ENCODE data around the gene SORCS1.
A peak's percentile ranks its signal among the peaks of the same experiment; 100 is the strongest.

SORCS1 gene

DNA sequence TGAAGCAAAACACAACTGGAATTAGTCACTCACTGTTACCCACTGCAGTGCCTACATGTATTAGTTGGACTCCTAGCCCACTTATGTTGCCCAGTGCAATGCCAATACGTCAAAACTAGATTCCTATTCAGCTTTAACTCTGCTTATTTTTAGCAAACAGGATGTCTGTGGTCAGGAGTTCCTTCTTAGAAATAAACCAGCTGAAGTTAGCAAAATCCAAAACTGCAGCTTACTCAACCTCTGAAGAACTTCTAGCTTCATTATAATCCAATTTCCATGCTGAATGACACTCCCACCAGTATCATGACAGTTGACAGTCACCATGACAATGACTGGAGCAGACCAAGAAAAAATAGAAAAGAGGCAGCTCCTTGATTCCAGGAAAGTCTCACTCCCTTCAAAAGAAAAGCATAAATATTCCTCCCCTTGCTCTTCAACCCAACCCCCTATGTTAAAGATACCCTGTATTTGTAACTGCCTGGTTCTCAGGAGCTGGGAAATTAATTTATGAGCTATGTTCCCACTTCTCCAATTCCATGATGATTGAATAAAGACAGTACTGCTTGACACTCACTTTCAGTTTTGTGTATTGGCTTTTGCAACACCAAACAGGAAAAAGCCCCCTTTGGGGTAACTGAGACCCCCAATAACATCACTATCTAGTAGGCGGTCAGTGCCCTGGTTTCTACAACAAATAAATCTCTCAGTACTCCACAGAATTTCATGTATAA, 327.4 kb downstream of the SORCS1 start:
- DNase-seq (ENCODE audit: low read depth) = peak; percentile 83

DNA sequence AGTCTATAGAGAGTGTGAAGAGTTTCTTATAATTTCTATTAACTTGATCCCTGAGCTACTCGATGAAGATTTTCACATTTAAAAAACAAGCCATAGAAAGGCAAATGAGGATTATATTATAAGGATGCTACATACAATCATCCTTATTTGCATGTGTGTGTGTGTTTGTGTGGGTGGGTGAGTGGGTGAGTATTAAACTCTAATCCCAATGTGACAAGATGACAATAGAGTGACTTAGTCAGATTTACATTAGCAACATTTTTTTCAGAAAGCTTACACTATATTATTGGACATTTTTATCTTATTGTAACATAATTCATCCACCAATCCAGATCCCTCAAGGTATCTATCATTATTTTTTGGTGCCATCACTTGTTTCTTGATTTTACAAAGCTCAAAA, 331.7 kb downstream of the SORCS1 start:
- TF ChIP-seq, protein P1, sequence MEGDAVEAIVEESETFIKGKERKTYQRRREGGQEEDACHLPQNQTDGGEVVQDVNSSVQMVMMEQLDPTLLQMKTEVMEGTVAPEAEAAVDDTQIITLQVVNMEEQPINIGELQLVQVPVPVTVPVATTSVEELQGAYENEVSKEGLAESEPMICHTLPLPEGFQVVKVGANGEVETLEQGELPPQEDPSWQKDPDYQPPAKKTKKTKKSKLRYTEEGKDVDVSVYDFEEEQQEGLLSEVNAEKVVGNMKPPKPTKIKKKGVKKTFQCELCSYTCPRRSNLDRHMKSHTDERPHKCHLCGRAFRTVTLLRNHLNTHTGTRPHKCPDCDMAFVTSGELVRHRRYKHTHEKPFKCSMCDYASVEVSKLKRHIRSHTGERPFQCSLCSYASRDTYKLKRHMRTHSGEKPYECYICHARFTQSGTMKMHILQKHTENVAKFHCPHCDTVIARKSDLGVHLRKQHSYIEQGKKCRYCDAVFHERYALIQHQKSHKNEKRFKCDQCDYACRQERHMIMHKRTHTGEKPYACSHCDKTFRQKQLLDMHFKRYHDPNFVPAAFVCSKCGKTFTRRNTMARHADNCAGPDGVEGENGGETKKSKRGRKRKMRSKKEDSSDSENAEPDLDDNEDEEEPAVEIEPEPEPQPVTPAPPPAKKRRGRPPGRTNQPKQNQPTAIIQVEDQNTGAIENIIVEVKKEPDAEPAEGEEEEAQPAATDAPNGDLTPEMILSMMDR (IDR thresholded peaks at IDR 0.05; ENCODE audit: insufficient read depth, low read depth, low read length, missing control alignments) = no peak
- H3K4me3 ChIP-seq (ENCODE audit: low read depth, low read length) = no peak overlapping the region
- no peak for DNase-seq (ENCODE audit: low read depth)

More for the DNA sequence above, 327.4 kb downstream of the SORCS1 start:
- TF ChIP-seq, protein P1 (IDR thresholded peaks at IDR 0.05; ENCODE audit: insufficient read depth, low read depth, low read length, missing control alignments) = no peak
- H3K4me3 ChIP-seq (ENCODE audit: low read depth, low read length) = no peak overlapping the region

DNA sequence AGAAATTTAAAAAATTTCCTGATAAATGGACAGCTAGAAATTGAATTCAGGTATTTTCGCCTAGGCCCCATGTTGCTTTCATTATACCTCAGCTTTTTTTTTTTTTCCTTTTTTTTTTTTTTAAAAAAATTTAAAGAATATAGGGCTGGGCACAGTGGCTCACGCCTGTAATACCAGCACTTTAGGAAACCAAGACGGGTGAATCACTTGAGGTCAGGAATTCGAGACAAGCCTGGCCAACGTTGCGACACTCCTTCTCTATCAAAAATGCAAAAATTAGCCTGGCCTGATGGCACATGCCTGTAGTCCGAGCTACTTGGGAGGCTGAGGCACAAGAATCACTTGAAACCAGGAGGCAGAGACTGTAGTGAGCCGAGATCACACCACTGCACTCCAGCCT, 334.0 kb downstream of the SORCS1 start:
- TF ChIP-seq, protein P1 (IDR thresholded peaks at IDR 0.05; ENCODE audit: insufficient read depth, low read depth, low read length, missing control alignments) = no peak
- no peak for DNase-seq (ENCODE audit: low read depth)
- H3K4me3 ChIP-seq (ENCODE audit: low read depth, low read length) = no peak overlapping the region

DNA sequence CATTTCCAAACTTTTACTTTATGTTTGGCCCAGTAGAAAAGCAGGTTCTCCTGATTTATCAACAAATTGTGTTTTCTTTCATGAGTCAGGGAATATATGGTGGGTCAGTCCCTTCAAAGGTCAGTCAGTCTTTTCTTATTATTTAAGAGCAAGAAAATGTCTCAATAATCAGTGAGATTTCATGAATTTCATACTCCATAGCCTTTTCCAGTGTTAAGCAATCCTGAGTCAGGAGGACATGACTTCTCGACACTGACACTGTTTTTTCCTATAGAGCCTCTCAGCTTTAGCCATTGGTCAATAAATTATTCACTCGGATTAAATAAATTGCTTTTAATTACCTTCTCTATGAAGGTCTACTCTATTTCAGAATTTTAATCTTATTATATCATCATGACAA, 334.5 kb downstream of the SORCS1 start:
- TF ChIP-seq, protein P1 (IDR thresholded peaks at IDR 0.05; ENCODE audit: insufficient read depth, low read depth, low read length, missing control alignments) = no peak
- no peak overlapping the region for H3K4me3 ChIP-seq (ENCODE audit: low read depth, low read length)
- no peak for DNase-seq (ENCODE audit: low read depth)

DNA sequence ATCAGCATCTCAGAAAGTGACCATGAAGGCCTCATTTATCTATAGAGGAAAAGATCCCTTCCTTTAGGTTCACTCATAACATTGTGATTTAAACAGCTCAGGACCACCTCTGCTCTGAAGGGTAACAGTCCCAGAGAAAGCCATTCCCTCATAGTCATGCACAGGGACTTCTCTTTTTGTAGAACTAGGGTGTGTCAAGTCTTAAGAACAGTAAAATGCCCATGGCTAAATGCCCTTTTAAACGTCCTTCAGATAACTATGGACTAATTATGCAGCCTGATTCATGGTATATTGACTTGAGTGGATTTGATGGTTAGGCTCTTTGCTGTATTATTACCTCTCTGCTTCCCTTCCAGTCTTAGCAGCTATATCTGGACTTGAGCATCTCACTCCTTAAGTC, 337.8 kb downstream of the SORCS1 start:
- no peak overlapping the region for H3K4me3 ChIP-seq (ENCODE audit: low read depth, low read length)
- DNase-seq (ENCODE audit: low read depth) = no peak
- TF ChIP-seq, protein P1 (IDR thresholded peaks at IDR 0.05; ENCODE audit: insufficient read depth, low read depth, low read length, missing control alignments) = no peak

DNA sequence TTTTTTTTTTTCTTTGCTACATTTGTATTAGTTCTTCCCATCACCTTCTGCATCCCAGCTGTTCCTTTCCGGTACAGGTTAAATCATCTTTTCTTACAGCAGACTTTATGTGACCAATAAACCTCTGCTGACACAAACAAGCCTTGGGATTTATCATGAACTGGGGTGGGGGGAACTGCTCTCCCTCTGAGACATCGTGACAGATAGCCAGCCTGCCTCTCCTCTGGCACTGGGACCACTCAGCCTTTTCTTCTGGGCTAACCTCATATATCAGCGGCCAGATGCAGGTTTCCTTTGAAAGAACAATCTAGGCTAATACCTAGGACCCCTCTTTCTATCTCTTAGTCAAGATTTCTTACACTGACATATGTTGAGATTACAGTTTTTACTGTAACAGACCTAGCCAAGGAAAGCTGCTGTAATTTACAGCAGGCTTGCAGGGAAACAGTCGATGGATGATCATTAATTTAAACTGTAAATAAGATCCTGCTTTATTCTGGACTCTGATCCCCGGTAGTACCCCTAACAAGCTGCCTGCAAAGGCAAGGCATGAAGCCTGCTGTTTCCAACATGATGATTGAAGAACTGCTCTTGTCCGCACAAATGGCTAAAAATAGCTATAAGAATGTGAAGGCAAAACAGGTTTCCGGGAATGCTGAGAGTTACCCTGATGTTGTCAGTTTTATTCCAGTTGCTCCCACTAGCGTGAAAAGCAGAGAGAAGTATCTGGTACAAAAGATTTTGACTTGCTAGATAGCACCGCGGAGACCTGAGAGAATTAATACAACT, 338.7 kb downstream of the SORCS1 start:
- no peak overlapping the region for H3K4me3 ChIP-seq (ENCODE audit: low read depth, low read length)
- no peak for DNase-seq (ENCODE audit: low read depth)
- TF ChIP-seq, protein P1 (IDR thresholded peaks at IDR 0.05; ENCODE audit: insufficient read depth, low read depth, low read length, missing control alignments) = no peak

All from GM12865 (cell line).